Measurements from ENCODE around the gene ABHD14A.

- TF ChIP-seq CTCF (IDR thresholded peaks at IDR 0.05): no peak
- TF ChIP-seq POLR2A (IDR thresholded peaks at IDR 0.05): no peak
Measured at GRCh38 chr3:51988286-51989146, 13.7 kb downstream of the ABHD14A start.

All from body of pancreas (tissue), 4 donors.